ENCODE data around the gene MACROD2. TPM values are rescaled to one million over a fixed set of nuclear protein-coding genes. Genes with fewer than 3 reads are reported as not detected.

Gene MACROD2
- total RNA-seq, 1 donor from 2014 or later, result 3.5 TPM

DNA sequence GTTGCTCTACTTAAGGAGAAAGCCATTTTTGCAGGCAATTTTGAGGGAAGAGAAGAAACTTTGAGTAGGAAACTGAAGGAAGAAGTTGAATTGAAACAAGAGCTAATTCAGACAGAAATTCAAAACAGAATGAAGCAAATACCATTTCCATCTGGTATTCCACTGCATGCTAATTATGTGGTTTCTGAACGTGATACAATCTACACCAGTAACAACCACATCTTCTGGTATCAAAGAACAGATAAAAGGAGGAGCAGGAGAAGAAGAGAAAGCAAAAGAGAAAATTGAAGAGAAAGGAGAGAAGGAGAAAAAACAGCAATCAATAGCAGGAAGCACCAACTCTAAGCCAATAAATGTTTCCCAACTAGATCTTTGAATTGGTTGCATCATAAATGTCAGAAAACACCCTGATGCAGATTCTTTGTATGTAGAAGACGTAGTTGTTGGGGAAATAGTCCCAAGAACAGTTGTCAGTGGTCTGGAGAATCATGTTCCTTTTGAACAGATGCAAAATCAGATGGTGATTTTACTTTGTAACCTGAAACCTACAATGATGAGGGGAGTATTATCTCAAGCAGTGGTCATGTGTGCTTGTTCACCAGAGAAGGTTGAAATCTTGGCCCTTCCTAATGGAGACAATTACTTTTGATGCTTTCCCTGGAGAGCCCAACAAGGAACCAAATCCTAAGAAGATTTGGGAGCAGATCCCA, 132.4 kb downstream of the MACROD2 start:
- no peaks in the 10 kb centered on the region for H3K27me3 ChIP-seq
- no peaks in the 10 kb centered on the region for H3K9me3 ChIP-seq
- intact Hi-C loops (cut with DNase I), result no loop called here
- H3K36me3 ChIP-seq, result no peaks in the 10 kb centered on the region
- no peaks in the 10 kb centered on the region for H3K4me1 ChIP-seq
- DNase-seq (ENCODE audit: low spot score in 2 of 2), result no peak
- no peak overlapping the region for H3K4me3 ChIP-seq
- TF ChIP-seq, protein P1, sequence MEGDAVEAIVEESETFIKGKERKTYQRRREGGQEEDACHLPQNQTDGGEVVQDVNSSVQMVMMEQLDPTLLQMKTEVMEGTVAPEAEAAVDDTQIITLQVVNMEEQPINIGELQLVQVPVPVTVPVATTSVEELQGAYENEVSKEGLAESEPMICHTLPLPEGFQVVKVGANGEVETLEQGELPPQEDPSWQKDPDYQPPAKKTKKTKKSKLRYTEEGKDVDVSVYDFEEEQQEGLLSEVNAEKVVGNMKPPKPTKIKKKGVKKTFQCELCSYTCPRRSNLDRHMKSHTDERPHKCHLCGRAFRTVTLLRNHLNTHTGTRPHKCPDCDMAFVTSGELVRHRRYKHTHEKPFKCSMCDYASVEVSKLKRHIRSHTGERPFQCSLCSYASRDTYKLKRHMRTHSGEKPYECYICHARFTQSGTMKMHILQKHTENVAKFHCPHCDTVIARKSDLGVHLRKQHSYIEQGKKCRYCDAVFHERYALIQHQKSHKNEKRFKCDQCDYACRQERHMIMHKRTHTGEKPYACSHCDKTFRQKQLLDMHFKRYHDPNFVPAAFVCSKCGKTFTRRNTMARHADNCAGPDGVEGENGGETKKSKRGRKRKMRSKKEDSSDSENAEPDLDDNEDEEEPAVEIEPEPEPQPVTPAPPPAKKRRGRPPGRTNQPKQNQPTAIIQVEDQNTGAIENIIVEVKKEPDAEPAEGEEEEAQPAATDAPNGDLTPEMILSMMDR (IDR thresholded peaks at IDR 0.05), result no peak
- H3K27ac ChIP-seq, result no peak overlapping the region

DNA sequence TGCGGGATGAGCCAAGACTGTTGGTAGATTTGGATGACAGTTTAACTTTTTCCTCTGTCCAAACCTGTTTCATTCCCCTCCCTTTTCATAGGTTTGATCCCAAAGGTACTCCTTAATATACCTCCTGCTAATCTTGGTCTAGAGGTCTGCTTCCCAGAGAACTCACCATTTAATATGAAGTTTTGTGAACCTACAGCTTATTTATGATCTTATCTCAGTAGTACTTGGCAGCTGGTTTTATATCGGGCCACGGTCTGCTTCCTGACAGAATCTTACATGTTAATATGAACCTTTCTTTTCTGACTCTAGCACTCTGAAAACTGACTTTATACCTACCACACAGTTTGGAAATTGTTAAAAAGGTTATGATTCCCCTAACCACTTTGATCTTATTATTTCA, 138.7 kb downstream of the MACROD2 start:
- no peak for DNase-seq (ENCODE audit: low spot score in 2 of 2)
- Histone ChIP-seq H3K27ac (no peak overlapping the region), H3K27me3 (no peaks in the 10 kb centered on the region), H3K9me3 (no peaks in the 10 kb centered on the region), H3K36me3 (no peaks in the 10 kb centered on the region), H3K4me3 (no peak overlapping the region), H3K4me1 (no peaks in the 10 kb centered on the region)
- TF ChIP-seq, protein P1 (IDR thresholded peaks at IDR 0.05), result no peak
- intact Hi-C loops (cut with DNase I), result no loop called here

DNA sequence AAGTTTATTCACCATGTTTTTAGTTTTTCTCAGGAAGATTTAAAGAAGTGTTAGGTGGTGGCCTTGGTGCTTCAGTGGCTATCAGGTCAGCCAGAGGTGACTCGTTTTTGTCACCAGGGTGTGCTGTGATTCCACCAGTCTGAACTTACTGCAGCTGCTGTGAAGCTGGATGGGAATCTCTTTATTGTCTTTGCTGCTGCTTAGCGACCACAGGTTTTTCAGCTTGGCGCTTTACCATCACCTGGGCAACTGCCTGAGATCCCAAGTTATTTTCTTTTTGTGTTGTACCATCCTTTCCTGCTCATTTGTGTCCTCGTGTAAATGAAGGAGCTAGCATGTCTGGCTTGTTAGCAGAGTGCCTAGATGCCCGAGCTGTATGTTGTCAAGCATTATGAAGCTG, 146.9 kb downstream of the MACROD2 start:
- no peaks in the 10 kb centered on the region for H3K9me3 ChIP-seq
- no peak overlapping the region for H3K27ac ChIP-seq
- H3K36me3 ChIP-seq, result no peaks in the 10 kb centered on the region
- no peak for DNase-seq (ENCODE audit: low spot score in 2 of 2)
- H3K4me1 ChIP-seq, result no peaks in the 10 kb centered on the region
- no peak overlapping the region for H3K4me3 ChIP-seq
- H3K27me3 ChIP-seq, result no peaks in the 10 kb centered on the region
- TF ChIP-seq, protein P1 (IDR thresholded peaks at IDR 0.05), result peak in 1 of 3 experiments; percentile 26
- intact Hi-C loops (cut with DNase I), result no loop called here

DNA sequence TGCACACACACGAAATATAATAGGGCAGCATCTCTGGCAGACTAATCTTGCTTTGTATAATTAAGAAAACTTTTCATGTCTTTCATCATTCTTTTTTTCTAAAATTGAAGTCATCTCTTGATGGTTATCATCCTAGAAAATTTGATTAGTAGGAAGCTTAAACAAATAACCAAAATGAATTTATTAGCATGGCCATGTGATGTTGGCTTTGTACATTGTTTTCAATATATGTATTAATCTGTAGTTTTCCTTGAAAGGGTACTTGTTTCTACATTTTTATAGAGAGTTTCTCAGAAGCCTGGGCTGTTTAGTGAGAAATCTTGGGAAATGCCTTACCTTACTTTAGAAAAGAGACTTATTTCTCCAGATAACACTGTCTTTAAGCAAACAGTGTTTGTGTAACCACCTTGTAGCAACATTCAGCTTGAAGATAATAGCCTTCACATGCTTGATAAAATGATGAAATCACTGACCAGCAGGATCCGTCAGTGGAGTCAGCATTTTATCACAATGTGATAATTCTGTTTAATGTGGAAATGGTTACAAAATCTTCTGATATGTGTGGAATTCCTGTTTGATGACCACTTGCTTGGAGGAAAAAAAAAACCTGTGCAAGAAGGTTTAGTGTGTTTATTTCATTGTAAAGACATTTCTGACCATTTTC, 147.8 kb downstream of the MACROD2 start:
- Histone ChIP-seq H3K4me3 (no peak overlapping the region), H3K4me1 (no peaks in the 10 kb centered on the region), H3K36me3 (no peaks in the 10 kb centered on the region), H3K27me3 (no peaks in the 10 kb centered on the region), H3K27ac (no peak overlapping the region), H3K9me3 (no peaks in the 10 kb centered on the region)
- TF ChIP-seq, protein P1 (IDR thresholded peaks at IDR 0.05), result no peak
- intact Hi-C loops (cut with DNase I), result no loop called here
- no peak for DNase-seq (ENCODE audit: low spot score in 2 of 2)

DNA sequence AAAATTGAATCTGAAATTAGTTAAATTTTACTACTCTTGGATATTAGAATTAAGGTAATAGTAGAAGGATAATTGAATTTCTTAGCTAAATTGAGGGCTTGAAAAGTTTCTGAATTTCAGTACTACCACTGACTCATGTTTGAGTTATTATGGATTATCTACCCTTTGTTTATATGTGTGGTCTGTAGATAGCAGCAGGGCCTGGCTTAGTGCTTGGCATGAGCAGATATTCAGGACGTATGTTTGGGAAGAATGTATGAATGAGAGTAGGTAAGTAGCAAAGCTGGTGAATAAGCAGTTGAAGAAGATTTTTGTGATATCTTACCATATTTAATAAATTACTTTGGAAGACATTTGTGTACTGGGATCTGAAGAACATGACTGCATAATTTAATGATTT, 152.7 kb downstream of the MACROD2 start:
- TF ChIP-seq, protein P1 (IDR thresholded peaks at IDR 0.05), result no peak
- intact Hi-C loops (cut with DNase I), result no loop called here

More for the DNA sequence above, 152.7 kb downstream of the MACROD2 start:
- Histone ChIP-seq H3K27ac (no peak overlapping the region), H3K4me3 (no peak overlapping the region), H3K27me3 (no peaks in the 10 kb centered on the region), H3K9me3 (no peaks in the 10 kb centered on the region), H3K4me1 (no peaks in the 10 kb centered on the region), H3K36me3 (no peaks in the 10 kb centered on the region)
- DNase-seq (ENCODE audit: low spot score in 2 of 2), result no peak
